NCI-H2081 treated with DMSO at 0.1 percent for 48 hours (cell line): Measurements from ENCODE around the gene TSC22D3.
"Not testable (repeated sequence)": the region's sequence is repeated elsewhere in the genome, so short reads cannot be mapped to it uniquely, and the experiment has no call there.

ENCODE experiments used
- DNase-seq: peaks from one replicate; lab custom pipeline; 2025; lab: John Stamatoyannopoulos, UW

The TSC22D3 gene

DNA sequence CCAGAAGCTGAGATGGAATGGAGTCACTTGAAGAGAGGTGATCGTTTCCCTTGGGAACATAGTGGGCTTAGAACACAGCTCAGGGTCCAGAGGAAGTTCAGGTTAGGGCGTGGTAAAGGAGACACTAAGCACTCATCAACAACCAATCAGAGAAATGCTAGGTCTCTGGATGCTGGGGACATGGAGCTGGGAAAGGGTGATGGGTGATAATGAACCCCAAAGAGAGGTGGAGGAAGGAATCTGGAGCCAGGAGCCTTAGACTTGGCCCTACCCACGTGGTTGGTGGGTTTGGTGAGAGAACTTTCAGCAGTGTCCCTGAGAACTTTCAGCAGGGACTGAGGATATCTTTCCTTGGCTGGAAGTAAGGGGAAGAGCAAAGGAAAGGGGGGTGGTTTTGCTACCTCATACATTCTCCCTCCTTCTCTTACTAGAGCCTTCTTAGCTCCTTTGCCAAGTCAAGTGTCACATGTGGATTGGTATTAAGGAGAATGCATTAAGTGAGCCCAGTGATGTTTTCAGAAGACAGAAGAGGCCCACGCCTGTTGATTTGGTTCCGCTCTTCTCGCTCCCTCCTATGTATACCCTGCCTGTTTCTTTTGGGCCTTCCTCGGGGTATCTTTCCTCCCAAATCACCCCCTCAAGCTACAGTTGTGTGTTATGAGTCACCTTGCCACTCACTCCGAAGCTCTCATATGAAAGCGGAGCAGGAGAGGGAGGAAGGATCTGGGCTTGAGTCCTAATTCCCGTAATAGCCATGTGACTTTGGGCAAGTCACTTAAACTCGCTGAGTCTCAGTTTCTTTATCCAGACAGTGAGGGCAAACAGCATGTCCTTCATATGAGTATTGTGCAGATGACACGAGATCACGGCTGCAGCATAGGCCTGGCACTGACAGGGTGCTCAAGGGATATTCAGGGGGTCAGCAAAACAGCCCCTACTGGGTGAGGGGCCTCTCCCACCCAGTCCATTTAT, 63.1 kb downstream of the TSC22D3 start:
- DNase-seq = no peak

- DNase-seq = no peak
These were observed 63.9 kb downstream of the TSC22D3 start for GRCh38 chrX:107711521-107712181.

DNA sequence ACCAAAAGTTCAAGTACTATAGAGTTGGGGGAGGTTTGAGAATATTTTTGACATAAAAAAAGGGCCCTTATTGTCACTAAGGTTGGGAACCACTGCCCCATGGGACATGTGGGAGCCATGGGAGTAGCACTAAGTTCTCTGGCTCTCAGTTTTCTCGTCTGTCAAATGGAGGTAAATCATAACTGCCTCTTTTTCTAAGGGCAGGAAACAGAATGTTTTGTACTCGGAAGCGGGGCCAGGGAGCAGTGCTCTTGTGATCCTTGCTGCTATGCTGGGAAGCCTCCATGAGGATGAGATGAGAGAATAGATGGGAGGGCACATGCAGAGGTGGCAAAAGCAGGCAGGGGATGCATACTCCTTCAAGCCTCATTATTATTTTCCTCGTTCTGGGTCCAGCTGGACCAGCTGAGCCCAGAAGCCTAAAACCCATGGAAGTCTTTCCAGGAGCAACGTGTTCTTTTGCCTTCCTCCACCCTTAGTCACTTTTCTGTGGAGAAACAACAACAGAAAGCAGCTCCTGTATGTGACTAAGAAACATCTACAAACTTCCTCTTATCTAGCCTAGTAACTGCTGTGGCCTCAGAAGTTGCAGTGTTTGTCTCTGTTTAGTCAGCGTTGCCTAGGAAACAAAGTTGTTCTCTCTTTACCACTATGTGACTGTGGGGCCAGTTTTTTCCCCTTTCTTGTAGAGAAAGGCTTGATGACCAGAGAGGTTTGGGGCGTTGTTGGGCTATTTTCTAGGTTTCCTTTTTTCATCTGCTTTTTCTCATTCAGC, 64.8 kb downstream of the TSC22D3 start:
- no peak for DNase-seq

DNA sequence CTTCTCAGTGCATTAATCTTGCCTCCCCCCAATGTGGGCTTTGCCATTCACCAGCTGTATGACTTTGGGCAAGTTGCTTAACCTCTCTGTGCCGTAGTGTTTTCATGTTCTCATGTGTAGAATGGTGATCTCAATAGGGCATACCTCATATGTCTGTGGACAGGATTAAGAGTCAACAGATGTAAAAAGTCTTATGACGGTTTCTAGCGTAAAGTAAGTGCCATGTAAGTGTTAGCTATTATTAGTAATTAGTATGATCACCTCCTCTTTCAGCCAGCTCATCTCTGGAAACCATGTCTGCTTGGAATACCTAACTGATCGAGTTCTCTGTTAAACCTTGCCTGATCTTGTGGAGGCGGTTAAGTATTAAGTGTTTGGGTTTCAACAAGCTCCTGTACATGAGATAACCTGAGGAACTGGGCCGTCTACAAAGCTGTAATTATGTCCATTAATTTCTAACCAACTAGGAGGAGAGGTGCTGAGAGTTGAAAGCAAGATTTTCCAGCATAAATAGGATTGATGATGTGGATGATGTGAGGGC, 66.3 kb downstream of the TSC22D3 start:
- DNase-seq = no peak

DNA sequence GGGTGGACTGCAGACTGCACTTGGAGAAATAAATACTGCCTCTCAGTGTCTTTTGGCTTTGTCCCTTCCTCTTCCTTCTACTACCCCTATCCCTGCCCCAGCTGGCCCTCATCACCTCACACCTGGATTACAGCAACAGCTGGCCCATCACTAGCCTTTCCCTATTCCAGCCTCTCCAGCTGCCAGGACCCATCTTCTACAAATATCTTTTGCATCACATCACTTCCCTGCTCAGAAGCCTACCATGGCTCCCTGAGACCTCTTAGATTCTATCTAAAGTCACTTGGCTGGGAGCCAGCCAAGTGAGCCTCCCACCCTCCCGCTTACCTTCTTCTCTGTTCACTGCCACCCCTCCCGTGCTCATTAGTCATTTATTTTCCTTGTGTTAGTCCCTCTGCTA, 66.8 kb downstream of the TSC22D3 start:
- no peak for DNase-seq

GRCh38 chrX:107707866-107708265, 67.7 kb downstream of the TSC22D3 start:
- DNase-seq = no peak

GRCh38 chrX:107706309-107706708, 69.3 kb downstream of the TSC22D3 start:
- no peak for DNase-seq

DNA sequence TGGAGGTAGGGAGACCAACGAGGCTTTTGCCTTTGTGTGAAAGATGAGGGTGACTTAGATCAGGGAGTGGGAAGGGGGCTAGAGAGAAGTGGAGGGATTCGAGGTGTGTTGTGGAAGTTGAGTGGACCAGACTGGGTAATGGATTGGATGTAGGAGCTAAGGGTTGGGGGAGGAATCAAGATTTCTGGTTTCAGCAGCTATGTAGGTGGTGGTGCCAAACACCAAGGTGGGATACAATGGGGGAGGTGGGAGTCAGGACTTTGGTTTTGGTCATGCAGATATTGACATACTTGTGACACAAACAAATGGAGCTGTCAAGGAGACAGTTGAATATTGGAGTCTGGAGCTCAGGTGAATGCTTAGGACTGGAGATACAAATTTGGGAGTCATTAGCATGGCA, 71.0 kb downstream of the TSC22D3 start:
- DNase-seq = no peak

DNA sequence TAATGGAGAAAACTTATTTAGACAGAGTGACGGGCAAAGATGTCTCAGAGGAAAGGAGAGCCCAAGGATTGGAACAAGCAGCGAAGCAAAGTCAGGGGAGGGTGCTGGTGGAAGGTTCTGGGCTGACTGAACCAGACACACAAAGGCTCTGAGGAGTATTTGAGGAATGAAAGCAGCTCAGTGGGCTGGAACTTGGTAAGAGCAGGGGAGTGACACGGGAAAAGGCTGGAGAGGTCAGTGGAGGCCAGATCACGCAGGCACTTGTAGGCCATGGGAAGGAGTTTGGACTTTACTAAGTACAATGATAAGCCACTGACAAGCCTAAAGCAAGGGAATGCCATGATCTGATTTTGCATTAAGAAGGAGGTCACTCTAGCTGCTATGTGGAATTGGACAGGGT, 71.4 kb downstream of the TSC22D3 start:
- no peak for DNase-seq

GRCh38 chrX:107701493-107702121, 74.0 kb downstream of the TSC22D3 start:
- DNase-seq = no peak

DNA sequence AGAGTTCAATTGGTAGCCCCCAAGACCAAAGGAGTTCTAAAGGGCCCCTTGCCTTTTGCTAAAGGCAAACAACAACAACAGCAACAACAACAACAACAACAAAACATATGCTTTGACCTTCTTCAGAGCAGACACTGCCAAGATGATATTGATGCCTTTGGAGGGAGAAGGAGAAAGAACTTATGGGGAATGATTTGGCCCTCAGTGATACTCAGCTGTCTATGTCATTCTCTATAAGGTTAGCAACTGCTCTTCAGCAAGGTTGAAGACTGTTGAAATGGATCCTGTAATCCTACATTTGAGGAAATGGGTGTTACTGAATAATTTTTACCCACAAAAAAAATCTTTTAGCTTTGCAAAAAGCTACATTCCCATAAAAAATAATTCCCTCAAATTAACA, 74.8 kb downstream of the TSC22D3 start:
- no peak for DNase-seq

DNA sequence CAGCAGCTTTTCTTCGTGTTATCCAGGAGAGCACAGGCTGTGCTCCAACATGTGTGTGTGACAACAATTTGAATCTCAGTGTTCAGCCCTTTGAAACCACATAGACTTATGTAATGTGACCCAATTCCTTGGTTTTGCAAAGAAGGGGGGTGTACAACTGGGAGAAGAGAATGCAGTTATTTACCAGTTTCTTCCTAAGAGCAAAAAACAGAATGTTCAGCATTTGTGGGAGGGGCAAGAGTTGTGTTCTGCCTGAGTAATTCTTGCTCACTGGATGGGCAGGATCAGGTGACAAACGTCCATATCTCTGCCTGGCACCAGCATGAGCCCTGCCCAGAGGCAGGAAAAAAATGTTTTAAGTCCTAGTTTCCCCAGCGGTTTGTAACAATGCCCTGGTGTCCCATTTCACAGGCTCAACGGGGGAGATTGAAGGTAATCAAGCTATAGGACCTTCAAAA, 75.2 kb downstream of the TSC22D3 start:
- DNase-seq = no peak

DNA sequence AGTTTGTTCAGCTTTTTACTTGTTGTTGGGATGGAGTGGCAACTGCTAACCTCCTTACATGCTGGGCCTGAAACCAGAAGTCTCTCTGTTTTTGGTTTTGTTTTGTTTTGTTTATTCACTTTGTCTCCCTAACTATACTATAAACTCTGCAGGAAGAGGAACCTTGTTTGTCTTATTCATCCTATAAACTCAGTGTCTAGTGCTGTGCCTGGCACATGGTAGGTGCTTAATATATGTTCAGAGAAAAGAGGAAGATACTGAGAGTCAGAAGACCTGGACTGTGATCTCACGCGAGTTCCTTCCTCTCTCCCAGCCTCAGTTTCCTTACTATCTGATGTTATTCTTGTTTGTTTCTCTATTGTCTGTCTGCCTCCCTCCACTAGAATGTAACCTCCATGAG, 76.0 kb downstream of the TSC22D3 start:
- DNase-seq = no peak

GRCh38 chrX:107691024-107691448, 84.6 kb downstream of the TSC22D3 start:
- no peak for DNase-seq

- no peak for DNase-seq
These were observed 88.1 kb downstream of the TSC22D3 start for GRCh38 chrX:107687445-107687844.

DNA sequence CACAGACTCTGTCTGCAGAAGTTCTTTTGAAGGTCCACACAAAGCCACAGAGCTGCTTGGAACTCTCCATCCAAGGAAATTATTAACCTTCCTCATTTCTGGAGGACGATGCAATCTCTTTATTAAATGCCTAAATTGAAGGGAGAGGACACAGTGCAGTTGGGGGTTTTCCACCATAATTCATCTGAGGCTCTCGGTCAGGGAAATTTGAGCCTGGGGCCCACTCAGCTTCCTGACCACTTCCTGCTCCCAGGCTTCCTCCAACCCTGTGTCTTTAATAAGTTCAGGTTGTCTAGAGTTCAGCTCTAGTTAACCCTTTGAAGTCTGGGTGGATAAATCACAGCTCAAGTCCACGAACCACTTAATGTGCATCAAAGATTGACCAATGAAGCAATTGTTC, 88.8 kb downstream of the TSC22D3 start:
- DNase-seq = no peak

GRCh38 chrX:107686026-107686425, 89.6 kb downstream of the TSC22D3 start:
- no peak for DNase-seq

DNA sequence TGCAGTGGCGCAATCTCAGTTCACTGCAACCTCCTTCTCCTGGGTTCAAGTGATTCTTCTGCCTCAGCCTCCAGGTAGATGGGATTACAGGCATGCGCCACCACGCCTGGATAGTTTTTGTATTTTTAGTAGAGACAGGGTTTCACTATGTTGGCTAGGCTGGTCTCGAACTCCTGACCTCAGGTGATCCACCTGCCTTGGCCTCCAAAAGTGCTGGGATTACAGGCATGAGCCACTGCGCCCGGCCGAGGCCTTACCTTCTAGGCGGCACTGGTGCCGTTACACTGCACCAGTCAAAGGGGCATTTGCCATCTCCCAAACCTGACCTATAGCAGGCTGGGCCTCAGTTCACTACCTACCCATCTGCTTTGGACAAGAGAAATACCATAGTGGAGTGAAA, 90.0 kb downstream of the TSC22D3 start:
- DNase-seq = not testable (repeated sequence)

DNA sequence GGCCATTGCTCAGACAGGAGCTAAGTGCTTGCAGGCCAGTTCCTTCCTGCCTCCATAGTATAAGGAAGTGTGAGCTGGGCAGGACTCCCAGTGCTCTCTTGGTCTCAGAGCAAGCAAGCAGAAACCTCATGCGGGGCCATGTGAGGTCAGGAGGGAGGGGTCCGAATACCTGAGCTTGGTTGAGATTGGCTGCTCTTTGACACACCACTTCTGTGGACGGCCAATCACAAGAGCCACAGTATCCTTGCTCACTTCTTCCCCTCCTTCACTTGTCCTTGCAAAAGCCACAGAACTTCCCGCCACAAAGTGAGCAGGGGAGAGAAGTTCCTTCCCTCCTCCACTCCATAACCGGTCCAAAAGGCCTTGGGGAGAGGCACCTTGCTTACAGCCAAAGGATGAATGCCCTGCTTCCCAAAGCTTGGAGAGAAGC, 90.6 kb downstream of the TSC22D3 start:
- DNase-seq = no peak

GRCh38 chrX:107683931-107684330, 91.7 kb downstream of the TSC22D3 start:
- DNase-seq = no peak

GRCh38 chrX:107683124-107683895, 92.3 kb downstream of the TSC22D3 start:
- no peak for DNase-seq
